ENCODE measurements around the gene MSI2.
A peak's percentile ranks its signal among the peaks of the same experiment; 100 is the strongest.

MSI2 gene

DNA sequence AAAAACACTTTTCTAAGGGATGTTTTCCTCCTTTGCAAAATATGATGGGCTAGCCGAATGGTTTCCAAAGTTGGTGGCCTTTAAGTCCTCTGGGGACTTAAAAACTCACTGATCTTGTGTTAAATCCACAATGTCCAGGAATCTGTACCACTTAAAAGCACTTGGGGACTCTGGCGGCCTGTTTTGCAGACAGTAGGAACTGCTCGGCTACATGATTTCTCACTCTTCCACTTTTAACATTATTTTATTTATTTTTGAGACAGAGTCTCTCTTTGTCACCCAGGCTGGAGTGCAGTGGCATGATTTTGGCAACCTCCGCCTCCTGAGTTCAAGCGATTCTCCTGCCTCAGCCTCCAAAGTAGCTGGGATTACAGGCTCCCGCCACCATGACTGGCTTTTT lies 9.1 kb upstream of the MSI2 start:
- DNase-seq: no peak

DNA sequence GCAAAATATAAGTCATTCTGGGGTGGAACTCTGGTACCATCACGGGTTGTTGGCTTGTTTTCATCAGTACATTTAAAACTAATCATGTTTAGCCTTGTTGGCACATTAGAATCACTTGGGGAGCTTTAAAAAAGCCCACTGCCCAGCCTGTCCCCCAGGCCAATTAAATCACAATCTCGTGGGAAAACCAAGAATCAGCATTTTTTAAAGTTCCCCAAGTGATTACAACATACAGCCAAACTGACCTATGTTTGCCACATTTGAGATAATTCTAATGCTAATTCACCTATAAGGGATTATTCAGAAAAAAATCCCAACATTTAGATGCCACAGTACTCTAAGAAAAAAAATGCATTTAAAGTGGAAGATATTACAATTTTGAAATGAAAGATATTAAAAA lies 8.4 kb upstream of the MSI2 start:
- DNase-seq: no peak

DNA sequence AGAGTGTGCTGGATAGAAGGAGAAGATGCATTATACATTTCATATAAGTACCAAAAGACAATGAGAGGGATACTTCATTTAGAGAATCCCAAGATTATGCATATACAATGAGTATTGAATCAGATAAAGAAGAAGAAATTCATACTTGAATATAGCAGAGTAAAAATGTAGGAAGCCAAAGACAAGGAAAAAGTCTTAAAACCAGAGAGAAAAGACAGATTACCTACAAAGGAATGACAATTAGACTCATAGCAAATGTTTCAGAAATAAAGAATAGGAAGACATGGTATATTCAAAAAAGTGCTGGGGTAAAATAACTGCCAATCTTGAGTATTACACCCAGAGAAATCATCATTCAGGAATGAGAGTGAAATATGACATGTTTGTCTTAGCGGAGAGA lies 6.8 kb upstream of the MSI2 start:
- DNase-seq: no peak

DNA sequence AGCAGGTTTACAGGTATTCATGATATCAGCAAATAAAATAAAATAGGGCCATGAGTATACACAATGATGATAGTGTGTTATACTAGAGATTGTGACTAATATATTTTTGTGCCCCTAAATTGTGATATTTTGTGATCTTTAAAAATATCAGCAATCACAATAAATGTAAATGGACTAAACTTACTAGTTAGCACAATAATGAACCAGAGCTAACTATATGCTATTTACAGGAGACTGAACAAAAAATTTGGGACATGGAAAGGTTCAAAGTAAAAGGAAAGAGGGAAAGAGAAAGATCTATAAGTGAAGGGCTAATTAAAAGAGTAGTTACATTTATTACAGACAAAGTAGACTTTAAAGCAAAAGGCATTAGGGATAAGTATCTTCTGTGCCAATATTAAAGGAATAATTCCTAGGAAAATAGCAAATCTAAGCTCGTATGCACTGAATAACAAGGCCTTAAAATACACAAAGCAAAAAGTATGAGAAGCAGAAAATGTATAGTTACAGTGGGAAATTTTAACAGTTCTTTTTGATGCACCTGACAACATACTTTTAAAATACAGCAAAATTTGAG lies 5.0 kb upstream of the MSI2 start:
- no peak for DNase-seq

DNA sequence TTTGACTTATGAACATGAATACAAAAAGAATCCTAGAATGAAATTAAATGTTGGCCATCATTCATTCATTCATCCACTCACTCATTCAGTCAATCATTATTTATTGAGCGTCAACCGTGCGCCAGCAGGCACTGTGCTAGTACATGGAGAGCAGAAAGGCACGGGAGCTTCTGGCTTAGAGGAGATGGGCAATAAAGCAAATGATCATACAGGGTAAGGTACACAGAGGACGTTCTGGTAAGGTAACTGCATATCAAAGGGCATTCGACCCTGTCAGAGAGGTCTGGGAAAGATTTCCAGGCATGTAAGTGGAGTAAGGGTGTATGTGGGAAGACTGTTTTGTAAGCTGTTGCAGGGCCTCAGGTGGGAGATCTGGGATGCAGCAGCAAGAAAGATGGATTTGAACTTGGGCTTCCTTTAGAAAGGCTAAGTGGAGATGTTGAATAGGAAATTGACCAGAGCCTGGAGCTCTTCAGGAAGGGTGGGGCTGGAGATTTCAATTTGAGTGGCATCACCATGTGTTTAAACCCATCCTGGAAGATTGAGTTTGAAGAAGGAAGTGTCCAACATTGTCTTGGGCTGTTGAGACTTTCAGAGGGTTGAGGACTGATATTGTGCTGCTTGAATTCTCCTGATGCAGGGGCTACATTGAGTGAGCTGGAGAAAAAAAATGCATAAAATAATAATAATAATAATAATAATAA lies 2.8 kb upstream of the MSI2 start:
- no peak for DNase-seq

DNA sequence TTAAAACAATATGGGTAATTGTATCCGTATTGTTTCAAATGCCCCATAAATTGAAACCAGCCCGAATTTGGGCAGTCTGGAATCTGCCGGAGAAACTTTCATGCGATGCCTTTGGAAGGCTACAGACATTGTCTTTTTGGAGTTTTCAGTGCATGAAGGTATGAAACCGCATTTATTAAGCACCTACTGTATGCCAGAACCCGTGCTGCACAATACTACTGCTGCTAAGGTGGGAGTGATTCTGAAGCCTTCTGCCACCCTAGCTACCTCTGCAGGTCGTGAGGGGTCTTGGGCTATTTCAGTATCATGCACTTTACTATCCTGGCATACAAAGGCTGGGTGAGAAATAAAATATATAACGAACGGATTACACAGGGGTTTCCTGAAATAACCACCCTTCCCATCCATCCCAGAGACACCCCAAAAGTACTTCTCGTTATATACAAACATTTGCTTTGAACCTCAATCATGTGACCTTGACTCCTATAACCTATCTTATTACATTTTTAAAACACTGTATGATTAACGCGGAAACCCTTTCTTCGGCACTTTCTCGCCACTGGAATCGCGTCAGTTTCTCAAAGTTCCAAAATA lies 1.0 kb upstream of the MSI2 start:
- DNase-seq: no peak

DNA sequence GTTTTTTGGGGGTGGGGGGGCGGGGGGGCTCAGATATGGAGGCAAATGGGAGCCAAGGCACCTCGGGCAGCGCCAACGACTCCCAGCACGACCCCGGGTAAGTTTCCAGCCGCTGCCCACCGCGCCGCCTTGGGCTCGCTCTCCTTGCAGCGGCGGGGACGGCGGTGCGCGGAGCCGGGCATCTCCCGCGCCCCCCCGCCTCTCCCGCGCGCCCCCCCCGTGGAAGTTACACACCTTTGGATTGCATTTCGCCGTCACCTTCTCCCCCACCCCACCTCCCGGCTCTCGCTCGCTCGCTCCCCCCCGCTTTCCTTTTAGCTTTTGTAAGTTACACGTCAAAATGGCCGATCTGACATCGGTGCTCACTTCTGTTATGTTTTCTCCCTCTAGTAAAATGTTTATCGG lies 387 bp downstream of the MSI2 start:
- peak; percentile 56 for DNase-seq

DNA sequence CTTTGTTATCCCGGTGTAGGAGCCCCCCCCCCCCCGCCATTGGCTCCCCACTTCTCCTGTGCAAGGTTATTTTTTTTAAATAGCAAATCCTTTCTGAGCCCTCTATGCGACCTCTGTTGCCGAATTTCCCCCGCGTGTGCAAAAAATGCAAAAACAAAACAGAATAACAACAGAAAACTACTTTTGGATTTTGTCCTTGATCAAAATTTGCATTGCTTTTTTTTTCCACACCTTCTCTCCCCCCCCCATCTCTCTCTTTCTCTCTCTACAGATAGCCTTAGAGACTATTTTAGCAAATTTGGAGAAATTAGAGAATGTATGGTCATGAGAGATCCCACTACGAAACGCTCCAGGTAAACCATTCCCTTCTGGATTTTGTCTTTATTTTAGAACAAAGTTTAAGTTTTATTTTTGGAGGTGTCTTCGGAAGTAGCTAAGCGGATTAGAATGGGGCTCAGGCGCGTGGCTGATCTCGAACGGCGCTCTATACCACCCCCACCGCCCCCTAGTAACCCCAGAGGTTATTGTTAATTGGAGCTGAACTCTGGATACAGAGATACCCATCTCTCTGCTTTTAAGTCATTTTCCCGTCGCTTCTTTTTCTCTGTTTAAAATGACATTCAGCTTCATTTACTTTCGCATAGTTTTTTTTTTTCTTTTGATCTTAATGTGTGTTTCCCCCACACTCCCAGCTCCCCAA lies 1.0 kb downstream of the MSI2 start:
- DNase-seq: peak; percentile 24

DNA sequence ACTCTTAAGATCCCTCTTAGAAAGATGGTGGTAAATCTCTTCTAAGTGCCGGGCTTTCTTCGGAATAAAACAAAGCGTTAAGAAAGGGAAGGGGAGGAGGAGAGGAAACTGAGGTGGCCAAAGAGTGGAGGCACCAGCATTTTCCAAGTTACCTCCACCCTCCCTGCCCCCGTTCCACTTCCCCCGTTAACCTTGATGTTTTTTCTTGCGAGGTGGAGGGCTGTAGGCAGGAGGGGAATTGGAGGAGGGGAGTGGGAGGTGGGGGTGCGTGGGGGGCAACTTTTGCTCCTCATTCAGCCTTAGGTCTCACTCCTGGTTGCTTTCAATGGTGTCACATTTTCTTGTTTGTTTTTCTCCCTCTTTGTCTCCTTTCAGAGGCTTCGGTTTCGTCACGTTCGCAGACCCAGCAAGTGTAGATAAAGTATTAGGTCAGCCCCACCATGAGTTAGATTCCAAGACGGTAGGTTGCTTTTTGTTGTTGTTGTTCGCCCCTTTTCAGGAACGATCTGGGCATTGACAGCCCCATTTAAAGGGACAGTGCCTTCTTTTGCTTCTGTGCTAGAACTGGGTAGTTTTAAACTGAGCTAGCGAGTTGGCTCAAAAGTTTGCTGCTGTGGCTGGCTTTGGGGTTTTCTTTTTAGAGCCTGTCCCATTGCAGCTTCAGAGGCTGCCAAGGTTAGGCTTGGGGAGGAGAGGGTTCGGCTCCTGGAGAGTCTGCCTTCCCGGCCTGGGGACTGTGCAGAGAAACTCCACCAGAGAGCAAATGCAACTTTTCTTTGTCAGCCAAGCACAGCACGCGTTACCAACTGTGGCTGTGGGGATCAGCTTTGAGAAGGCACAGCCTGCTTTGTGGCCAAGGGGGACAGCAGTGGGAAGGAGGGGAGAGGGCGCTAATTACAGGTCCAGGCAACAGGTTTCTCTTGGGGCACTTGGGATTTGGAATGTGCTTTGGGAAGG lies 1.9 kb downstream of the MSI2 start:
- DNase-seq: no peak

DNA sequence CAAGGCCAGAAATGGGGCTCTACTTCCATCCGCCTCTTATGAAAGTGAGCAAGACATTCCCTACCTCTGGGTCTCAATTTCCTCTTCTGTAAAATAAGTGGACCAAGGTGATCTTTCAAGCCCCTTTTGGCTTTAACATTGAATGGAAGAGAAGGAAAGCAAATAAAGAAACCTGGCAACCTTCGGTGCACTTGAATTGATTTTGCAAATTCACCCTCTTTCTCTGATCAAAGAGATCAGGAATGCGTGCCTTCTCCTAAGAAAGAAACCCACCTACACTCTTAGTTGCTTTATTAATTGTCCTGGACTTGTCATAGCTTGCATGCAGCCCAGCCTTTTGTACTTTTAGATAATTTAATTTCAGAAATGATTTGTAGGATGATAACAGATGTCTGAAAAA lies 3.0 kb downstream of the MSI2 start:
- no peak for DNase-seq

DNA sequence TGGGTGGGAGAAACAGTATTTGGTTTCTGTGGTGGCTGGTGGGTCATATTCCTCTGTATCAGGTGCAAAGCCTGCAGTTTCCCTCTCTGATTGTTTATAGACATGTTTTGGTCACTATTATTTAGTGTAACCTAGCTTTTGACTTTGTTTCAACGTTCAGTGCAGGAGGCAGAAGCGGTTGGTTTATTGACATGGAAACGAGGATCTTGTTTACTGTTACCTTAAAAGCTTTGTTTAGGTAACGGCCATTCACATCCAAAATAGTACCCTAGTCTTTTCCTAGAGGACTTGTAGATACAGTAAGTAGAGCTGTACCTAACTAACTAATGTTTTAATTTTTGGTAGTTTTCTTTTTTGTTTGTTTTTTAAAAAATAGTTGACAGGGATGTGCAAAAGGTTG lies 3.5 kb downstream of the MSI2 start:
- DNase-seq: no peak

DNA sequence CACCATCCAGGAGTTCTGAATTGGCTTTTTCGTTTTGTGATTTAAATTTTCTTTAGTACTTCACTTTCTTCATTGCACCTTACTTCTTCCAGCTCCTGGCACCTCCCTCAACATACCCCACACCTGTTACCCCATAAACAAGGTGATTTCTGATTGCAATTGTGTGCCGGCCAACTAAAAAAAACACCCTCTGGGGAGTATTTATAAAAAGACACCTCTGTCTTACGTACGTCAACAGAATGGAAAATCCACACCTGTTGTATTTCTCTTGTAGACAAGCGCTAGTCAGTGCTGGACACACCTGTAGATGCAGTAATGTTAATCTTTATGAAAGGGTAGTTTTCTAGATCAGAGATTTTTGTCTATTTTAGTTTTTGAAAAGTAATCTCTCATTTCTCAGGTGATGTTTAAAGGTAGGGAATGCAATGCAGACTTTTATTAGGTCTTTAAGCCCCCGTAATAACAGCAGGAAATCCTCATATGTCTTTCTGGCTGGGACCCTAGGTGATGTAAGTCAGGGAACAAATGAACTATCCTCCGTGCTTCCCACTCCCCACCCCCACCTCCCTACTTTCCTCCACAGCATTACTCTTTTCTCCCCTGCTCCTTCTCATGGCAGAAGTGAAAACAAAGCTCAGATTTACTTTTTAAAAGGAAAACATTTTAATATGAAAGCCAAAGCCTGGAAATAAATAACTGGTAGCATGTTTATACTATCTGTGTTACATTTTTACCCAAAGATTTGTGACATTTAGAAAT lies 4.2 kb downstream of the MSI2 start:
- DNase-seq: no peak

DNA sequence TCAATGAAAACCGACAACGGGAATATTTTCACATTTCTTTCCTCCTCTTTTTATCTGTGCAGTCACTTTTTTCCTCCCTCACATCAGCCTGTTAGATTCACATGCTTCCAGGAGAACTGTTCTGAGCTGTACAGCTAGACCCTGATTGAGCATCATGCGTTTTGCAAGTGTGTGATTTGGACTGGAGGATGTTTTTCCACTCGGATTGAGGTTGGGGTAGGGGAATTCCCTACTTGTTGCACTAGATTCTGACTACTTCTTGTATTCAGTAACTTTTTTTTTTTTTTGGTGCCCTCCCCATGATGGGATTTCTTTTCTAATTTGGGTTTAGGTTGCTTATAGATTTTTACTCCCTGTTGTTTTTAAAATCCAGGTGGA lies 4.8 kb downstream of the MSI2 start:
- DNase-seq: no peak

DNA sequence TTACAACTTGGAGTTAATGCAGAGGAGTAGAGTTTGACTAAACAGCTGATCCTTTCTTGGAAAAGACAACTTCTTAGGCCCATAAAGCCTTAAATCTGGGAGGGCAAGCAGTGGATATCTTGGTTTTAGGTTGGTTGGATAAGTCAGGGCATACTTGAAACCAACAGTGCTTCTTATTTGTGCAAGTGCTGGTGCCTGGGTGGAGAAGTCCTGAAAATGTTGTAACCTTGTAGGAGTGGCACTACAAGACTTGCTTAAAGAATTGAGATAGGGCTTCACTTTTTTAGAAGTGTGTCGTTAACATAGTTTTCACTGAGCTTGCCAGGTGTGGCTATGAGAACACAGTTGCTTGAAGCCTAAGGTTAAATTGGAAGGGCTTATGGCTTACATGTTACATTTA lies 6.2 kb downstream of the MSI2 start:
- DNase-seq: no peak

DNA sequence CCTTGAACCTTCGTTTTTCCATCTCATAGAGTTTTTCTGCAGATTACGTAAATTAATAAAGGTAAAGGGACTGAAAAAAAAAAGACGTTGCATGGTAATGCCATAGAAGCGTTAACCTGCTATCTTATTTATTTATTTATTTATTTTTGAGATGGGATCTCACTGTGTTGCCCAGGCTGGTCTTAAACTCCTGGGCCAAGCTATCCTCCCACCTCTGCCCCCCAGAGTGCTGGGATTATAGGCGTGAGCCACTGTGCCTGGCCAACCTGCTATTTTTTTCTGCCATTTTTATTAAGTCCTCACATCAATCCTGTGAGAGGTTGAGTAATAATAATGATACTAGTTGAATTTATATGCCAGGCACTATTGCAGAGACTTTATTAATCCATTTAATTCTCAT lies 7.9 kb downstream of the MSI2 start:
- DNase-seq: no peak

DNA sequence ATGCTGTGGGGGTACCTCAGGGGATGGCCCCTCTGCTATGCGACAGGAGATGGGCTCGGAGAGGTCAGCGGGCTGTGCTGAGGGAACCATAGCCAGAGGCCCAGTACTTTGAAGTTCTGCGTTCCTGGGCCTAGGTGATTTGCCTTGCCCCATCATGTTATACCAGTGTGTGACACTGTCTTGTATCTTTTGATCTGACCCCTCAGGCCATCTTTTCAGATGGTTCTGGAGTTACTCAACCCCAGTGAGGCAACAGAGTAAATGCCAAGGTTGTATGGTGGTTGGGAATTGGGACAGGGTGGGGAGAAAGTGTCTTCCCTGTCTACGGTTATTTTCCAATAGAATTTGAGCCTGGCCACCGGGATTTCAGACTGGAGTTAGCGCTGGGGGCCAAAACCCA lies 8.5 kb downstream of the MSI2 start:
- DNase-seq: no peak

DNA sequence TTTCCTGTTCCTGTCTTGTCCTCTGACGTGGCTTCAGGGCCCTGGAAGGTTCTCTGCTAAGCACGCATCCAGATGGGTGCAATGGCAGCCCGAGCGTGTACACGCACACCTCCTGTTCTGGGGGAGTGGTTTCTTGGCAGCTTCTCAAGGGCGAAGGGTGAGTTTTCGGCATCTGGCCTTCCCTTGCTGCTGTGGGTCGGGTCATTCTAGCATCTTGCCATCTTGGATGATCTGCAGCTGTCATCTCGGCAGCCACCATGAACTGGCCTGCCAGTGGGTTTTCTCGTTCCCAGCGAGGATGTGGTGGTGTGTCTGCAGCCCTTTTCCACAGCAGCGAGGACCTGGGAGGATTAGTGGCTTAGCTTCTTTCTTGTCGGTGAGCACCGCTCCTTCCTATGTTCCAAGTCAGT lies 10.6 kb downstream of the MSI2 start:
- no peak for DNase-seq

DNA sequence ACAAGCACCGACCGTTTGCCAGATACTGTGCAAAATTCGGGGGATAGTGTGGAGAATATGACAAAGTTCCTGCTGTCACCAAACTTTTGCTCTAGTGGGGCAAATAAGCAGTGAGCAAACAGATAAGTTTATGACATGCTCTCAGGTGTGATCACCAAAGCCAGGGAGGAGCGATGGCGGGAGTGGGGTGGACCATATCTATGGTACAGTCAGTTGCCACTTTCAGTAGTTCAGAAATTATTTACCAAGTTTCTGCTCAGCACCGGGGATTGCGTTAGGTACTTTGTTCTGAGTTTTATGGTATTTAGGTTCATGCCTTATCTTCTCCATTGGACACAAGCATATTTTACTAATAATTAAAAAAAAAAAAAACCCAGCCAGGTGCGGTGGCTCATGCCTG lies 11.9 kb downstream of the MSI2 start:
- DNase-seq: no peak

DNA sequence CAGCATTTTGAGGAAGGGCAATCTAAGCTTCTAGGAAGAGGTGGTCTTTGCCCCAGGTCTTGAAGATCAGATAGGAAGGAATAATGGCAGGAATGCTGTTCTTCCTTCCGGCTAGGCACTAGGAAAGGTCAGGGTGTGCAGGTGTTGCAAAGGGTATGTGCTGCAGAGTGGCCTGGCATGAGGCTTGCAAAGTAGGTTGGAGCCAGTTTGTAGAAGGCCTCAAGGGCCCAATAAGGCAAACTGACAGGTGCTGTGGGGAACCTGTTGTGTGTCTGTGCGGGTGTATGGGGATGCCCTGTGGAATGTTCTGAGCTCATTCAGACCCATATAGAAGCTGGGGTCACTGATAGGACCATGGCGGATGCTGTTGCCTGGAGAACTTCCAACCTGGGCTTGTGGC lies 12.7 kb downstream of the MSI2 start:
- no peak for DNase-seq

DNA sequence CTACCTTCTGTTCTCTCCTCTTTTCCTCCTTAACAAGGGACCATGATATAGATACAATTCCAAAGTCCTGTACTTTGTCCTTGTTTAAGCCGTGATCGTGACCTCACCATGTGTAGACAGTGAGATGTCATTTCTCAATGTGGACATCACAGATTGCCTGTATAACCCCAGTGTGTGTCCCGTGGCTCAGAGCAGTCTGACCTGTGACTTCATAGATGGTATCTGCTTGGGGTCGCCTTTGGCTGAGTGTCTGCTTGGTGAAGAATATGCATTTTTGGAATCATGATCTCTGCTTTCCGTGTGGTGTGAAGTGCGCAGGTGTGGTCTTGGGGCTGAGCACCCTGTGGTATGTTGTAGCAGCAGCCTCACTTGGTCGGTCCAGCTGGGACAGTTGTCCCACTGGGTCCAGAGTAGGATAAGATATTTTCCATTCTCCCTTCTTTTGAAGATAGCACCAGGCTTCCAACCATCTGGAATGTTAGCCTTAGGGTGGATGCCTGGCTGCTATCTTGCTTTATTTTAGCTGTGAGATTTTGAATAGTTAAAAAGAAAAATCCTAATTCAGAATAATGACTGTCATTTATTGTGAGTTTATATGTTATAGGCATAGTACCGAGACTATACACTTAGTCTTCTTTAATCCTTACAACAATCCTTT lies 13.4 kb downstream of the MSI2 start:
- DNase-seq: no peak

DNA sequence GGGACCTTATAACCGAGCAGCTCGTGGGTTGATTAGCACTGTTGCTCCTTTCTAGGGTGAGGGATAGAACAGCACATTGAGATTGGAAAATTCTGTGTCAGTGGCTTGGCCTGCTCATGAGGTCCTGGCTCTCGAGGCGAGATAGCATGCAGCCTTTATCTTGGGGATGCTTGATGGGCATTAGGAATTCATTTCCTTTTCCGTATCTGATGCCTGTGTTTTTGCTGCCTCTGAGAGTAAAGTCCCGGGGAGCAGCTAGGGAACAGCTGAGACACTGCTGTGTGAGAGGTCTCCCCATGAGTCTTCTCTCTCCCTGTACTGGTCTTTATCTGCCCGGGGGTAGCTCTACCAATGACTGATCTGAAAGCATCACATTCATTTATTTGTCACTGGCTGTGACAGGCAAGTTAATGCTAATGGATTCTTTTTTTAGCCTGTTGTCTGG lies 14.5 kb downstream of the MSI2 start:
- no peak for DNase-seq

DNA sequence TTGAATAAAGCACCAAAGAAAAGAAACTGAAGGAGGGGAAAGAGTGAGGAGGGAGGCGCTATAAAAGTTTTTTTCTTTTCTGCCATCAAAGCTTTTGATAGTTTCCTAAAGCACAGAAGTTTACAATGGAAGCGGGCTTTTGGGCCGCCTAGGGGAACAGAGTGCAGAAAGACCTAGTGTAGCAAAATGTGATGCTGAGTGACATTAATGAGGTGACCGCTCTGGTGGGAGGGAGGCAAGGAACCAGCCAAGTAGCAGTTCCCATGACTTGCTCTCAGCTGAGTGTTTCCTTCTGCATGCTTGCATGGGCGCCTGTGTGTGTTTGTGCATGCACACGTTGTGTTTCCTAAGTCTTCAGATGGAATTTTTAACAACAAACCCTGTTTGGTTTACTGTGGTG lies 15.5 kb downstream of the MSI2 start:
- DNase-seq: no peak
